Naive B cell (primary cell): ENCODE data around the gene ZNRF2. TPM values are rescaled to one million over a fixed set of nuclear protein-coding genes. Genes with fewer than 3 reads are reported as not detected.

Source experiments
- ATAC-seq, 2 donors: fragments of 150-1000 bp; cut with Tn5 transposase; 2 replicates each; pipeline ENCODE4 v1.10.0; 2021; ENCODE audit warnings: low read depth in 2 of 2, mild to moderate bottlenecking in 2 of 2, moderate library complexity in 2 of 2
- DNase-seq: peaks from one replicate; pipeline ENCODE4 v3.0.0; 2022
- H3K27ac Mint-ChIP-seq, 6 donors: one replicate each; pipeline ENCODE4 v1.8.0; 2020 to 2022; ENCODE audit warnings: mild to moderate bottlenecking in 6 of 6, mixed read lengths in 6 of 6, moderate library complexity in 5 of 6, inconsistent platforms in 2 of 6
- H3K27me3 Mint-ChIP-seq, 3 donors: one replicate each; pipeline ENCODE4 v1.8.0; 2021 to 2022; ENCODE audit warnings: mixed read lengths in 3 of 3, mild to moderate bottlenecking in 1 of 3
- H3K36me3 Mint-ChIP-seq, 2 donors: one replicate each; pipeline ENCODE4 v1.8.0; 2020 to 2022; ENCODE audit warnings: mixed read lengths in 2 of 2, inconsistent platforms in 1 of 2, mild to moderate bottlenecking in 1 of 2
- H3K4me1 Mint-ChIP-seq, 3 donors: one replicate each; pipeline ENCODE4 v1.8.0; 2020 to 2022; ENCODE audit warnings: mixed read lengths in 3 of 3, inconsistent platforms in 1 of 3, mild to moderate bottlenecking in 1 of 3, moderate library complexity in 1 of 3
- H3K4me3 Mint-ChIP-seq, 8 donors: one replicate each; pipeline ENCODE4 v1.8.0; 2020 to 2022; ENCODE audit warnings: mild to moderate bottlenecking in 8 of 8, mixed read lengths in 8 of 8, moderate library complexity in 8 of 8, inconsistent platforms in 2 of 8
- H3K9me3 Mint-ChIP-seq, 7 donors: one replicate each; pipeline ENCODE4 v1.8.0; 2020 to 2022; ENCODE audit warnings: mixed read lengths in 7 of 7, mild to moderate bottlenecking in 5 of 7, inconsistent platforms in 2 of 7, moderate library complexity in 1 of 7
- polyA plus RNA-seq, 6 donors: library from polyadenylated mRNA; unstranded; fragments of 300-500 nt; fragmentation: Illumina TruSeq; gene quantifications; one replicate each; pipeline ENCODE4 v1.2.3, GENCODE V29; 2021; ENCODE audit warnings: low read depth in 6 of 6

The ZNRF2 gene
- 1 to 10 TPM in 5 of 6 donors, under 1 TPM in 1; 0.84 to 7.7 (median 2.8) TPM for polyA plus RNA-seq

GRCh38 chr7:30284298-30285066 lies at the start of gene ZNRF2:
TSS of gene ZNRF2 (plus strand) at chr7:30284597. CDS start at chr7:30285358, 761 bp downstream.
- H3K4me3 Mint-ChIP-seq = peak within 1 kb of the TSS; percentile 79 to 98 (median 90)
- H3K27me3 Mint-ChIP-seq = no peaks in the 10 kb centered on the region
- peaks cover 29 to 49% (median 42%) of the 10 kb centered on the region in 3 donors for H3K4me1 Mint-ChIP-seq
- DNase-seq = peak; percentile 99
- H3K36me3 Mint-ChIP-seq = peaks cover 0 to 9% of the 10 kb centered on the region in 2 donors
- peak within 1 kb of the TSS; percentile 83 to 98 (median 96) for H3K27ac Mint-ChIP-seq
- peak; percentile 78 to 81 for ATAC-seq
- peaks cover 0 to 9% (median 3%) of the 10 kb centered on the region in 7 donors for H3K9me3 Mint-ChIP-seq

GRCh38 chr7:30237271-30237695 lies 47.1 kb upstream of the ZNRF2 start:
- DNase-seq (no peak), ATAC-seq (peak; percentile 18 to 21)
- Mint-ChIP-seq H3K4me3 (no peak overlapping the region), H3K27me3 (no peaks in the 10 kb centered on the region), H3K36me3 (no peaks in the 10 kb centered on the region), H3K4me1 (peaks cover 25 to 28% (median 27%) of the 10 kb centered on the region in 3 donors), H3K9me3 (peaks cover 0 to 5% (median 0%) of the 10 kb centered on the region in 7 donors), H3K27ac (no peak overlapping the region)

- ATAC-seq = peak; percentile 70 to 78
- peak overlapping the region in 2 of 8 donors; percentile 3 to 7 for H3K4me3 Mint-ChIP-seq
- peak overlapping the region in 2 of 6 donors; percentile 75 to 87 for H3K27ac Mint-ChIP-seq
- H3K9me3 Mint-ChIP-seq = peaks cover 0 to 5% (median 0%) of the 10 kb centered on the region in 7 donors
- DNase-seq = peak; percentile 4
- H3K27me3 Mint-ChIP-seq = no peaks in the 10 kb centered on the region
- H3K4me1 Mint-ChIP-seq = peaks cover 25 to 28% (median 27%) of the 10 kb centered on the region in 3 donors
- H3K36me3 Mint-ChIP-seq = no peaks in the 10 kb centered on the region
Observed at GRCh38 chr7:30238721-30239441, 45.5 kb upstream of the ZNRF2 start.

- no peak for ATAC-seq
- Mint-ChIP-seq H3K36me3 (no peaks in the 10 kb centered on the region), H3K27ac (no peak overlapping the region), H3K4me3 (peak overlapping the region in 1 of 8 donors; percentile 40), H3K9me3 (peaks cover 0 to 5% (median 0%) of the 10 kb centered on the region in 7 donors), H3K4me1 (peaks cover 25 to 28% (median 27%) of the 10 kb centered on the region in 3 donors), H3K27me3 (no peaks in the 10 kb centered on the region)
- no peak for DNase-seq
Observed at GRCh38 chr7:30240106-30240800, 44.1 kb upstream of the ZNRF2 start.

- ATAC-seq (no peak), DNase-seq (no peak)
- no peaks in the 10 kb centered on the region for H3K36me3 Mint-ChIP-seq
- peaks cover 25 to 28% (median 27%) of the 10 kb centered on the region in 3 donors for H3K4me1 Mint-ChIP-seq
- no peak overlapping the region for H3K4me3 Mint-ChIP-seq
- H3K27ac Mint-ChIP-seq = peak overlapping the region in 2 of 6 donors; percentile 44 to 63
- no peaks in the 10 kb centered on the region for H3K27me3 Mint-ChIP-seq
- H3K9me3 Mint-ChIP-seq = peaks cover 0 to 5% (median 0%) of the 10 kb centered on the region in 7 donors
Observed at GRCh38 chr7:30241767-30242166, 42.6 kb upstream of the ZNRF2 start.

GRCh38 chr7:30244340-30244739 lies 40.1 kb upstream of the ZNRF2 start:
- no peaks in the 10 kb centered on the region for H3K27me3 Mint-ChIP-seq
- ATAC-seq (no peak), DNase-seq (no peak)
- peaks cover 0 to 5% (median 0%) of the 10 kb centered on the region in 7 donors for H3K9me3 Mint-ChIP-seq
- H3K4me3 Mint-ChIP-seq = no peak overlapping the region
- H3K36me3 Mint-ChIP-seq = no peaks in the 10 kb centered on the region
- no peak overlapping the region for H3K27ac Mint-ChIP-seq
- peaks cover 15 to 21% (median 21%) of the 10 kb centered on the region in 3 donors for H3K4me1 Mint-ChIP-seq

GRCh38 chr7:30245913-30246312 lies 38.5 kb upstream of the ZNRF2 start:
- Mint-ChIP-seq H3K27me3 (no peaks in the 10 kb centered on the region), H3K36me3 (no peaks in the 10 kb centered on the region), H3K4me1 (peaks cover under 1 to 9% (median 8%) of the 10 kb centered on the region in 3 donors), H3K4me3 (no peak overlapping the region), H3K9me3 (peaks cover 0 to 5% (median 0%) of the 10 kb centered on the region in 7 donors), H3K27ac (no peak overlapping the region)
- ATAC-seq (no peak), DNase-seq (no peak)

- Mint-ChIP-seq H3K27ac (no peak overlapping the region), H3K4me1 (peaks cover 0 to 9% (median 8%) of the 10 kb centered on the region in 3 donors), H3K36me3 (no peaks in the 10 kb centered on the region), H3K9me3 (peaks cover 0 to 5% (median 0%) of the 10 kb centered on the region in 7 donors), H3K4me3 (no peak overlapping the region), H3K27me3 (no peaks in the 10 kb centered on the region)
- ATAC-seq (no peak), DNase-seq (no peak)
Observed at GRCh38 chr7:30246392-30246791, 38.0 kb upstream of the ZNRF2 start.

GRCh38 chr7:30247541-30248401 lies 36.6 kb upstream of the ZNRF2 start:
- ATAC-seq (no peak), DNase-seq (no peak)
- Mint-ChIP-seq H3K9me3 (no peaks in the 10 kb centered on the region), H3K27ac (no peak overlapping the region), H3K4me1 (peaks cover 0 to 7% (median 4%) of the 10 kb centered on the region in 3 donors), H3K36me3 (no peaks in the 10 kb centered on the region), H3K4me3 (no peak overlapping the region), H3K27me3 (no peaks in the 10 kb centered on the region)

GRCh38 chr7:30249316-30249715 lies 35.1 kb upstream of the ZNRF2 start:
- Mint-ChIP-seq H3K4me3 (no peak overlapping the region), H3K9me3 (no peaks in the 10 kb centered on the region), H3K4me1 (peaks cover 0 to 7% (median 4%) of the 10 kb centered on the region in 3 donors), H3K36me3 (peaks cover 0 to 6% of the 10 kb centered on the region in 2 donors), H3K27ac (no peak overlapping the region), H3K27me3 (no peaks in the 10 kb centered on the region)
- ATAC-seq (no peak), DNase-seq (no peak)

GRCh38 chr7:30249986-30250774 lies 34.2 kb upstream of the ZNRF2 start:
- Mint-ChIP-seq H3K9me3 (no peaks in the 10 kb centered on the region), H3K36me3 (peaks cover 0 to 6% of the 10 kb centered on the region in 2 donors), H3K4me3 (no peak overlapping the region), H3K27ac (no peak overlapping the region), H3K27me3 (no peaks in the 10 kb centered on the region), H3K4me1 (peaks cover 0 to 7% (median 4%) of the 10 kb centered on the region in 3 donors)
- no peak for ATAC-seq
- DNase-seq = no peak
